Adrenal gland (tissue), 12 donors: ENCODE results near the gene DXO. TPM values are rescaled to one million over a fixed set of nuclear protein-coding genes. Genes with fewer than 3 reads are reported as not detected.

Experiments used
- DNase-seq, 7 donors: peaks; one replicate each; pipeline ENCODE4 v3.0.0-alpha.2; 2019 to 2020
- H3K27ac ChIP-seq, 5 donors: fragments of 200-600 bp; sonication (generic) in 4 of 5; 1 replicate in 3 of 5; 2 replicates in 2 of 5; pipeline versions ENCODE4 v1.5.1 to v1.8.0; 2016 to 2020; ENCODE audit warnings: mild to moderate bottlenecking in 1 of 5
- H3K27me3 ChIP-seq: fragments of 200-600 bp; 2 replicates; pipeline ENCODE4 v1.8.0; 2021
- H3K36me3 ChIP-seq, 2 donors: fragments of 200-600 bp; replicated peaks in 1 of 2; 1 replicate in 1 of 2; 2 replicates in 1 of 2; pipeline versions ENCODE4 v1.5.1 to v1.8.0; 2018 to 2022
- H3K4me1 ChIP-seq, 2 donors: fragments of 200-600 bp; replicated peaks in 1 of 2; 1 replicate in 1 of 2; 2 replicates in 1 of 2; pipeline versions ENCODE4 v1.5.1 to v1.8.0; 2018 to 2021
- H3K4me3 ChIP-seq, 4 donors: fragments of 200-600 bp; sonication (generic) in 3 of 4; one replicate each; pipeline ENCODE4 v1.5.1; 2016 to 2018
- H3K9me3 ChIP-seq, 3 donors: fragments of 200-600 bp; sonication (generic) in 1 of 3; replicated peaks in 1 of 3; 1 replicate in 2 of 3; 2 replicates in 1 of 3; pipeline versions ENCODE4 v1.5.1 to v1.8.0; 2016 to 2021
- CTCF ChIP-seq, 6 experiments: fragments of 450-650 bp in 4 of 6; fragments of 200-600 bp in 2 of 6; sonication (generic) in 1 of 6; IDR thresholded peaks; 1 replicate in 5 of 6; 2 replicates in 1 of 6; pipeline versions ENCODE4 v1.5.1 to v1.8.0; 2016 to 2021; ENCODE audit warnings: antibody characterized with exemption in 6 of 6, mild to moderate bottlenecking in 2 of 6, moderate library complexity in 1 of 6
- POLR2A ChIP-seq, 2 donors: fragments of 450-650 bp; IDR thresholded peaks; one replicate each; pipeline ENCODE4 v1.6.1; 2017; ENCODE audit warnings: antibody characterized with exemption in 2 of 2, mild to moderate bottlenecking in 2 of 2, moderate library complexity in 1 of 2
- WGBS, 4 donors: extraction: QIAGEN DNeasy Blood & Tissue Kit in 2 of 4; methylation state at CpG; one replicate each; pipeline versions ENCODE4 v1.1.5 to v1.1.7; 2013 to 2017; 5-methylcytosine and 5-hydroxymethylcytosine counted together
- intact Hi-C, 2 donors: fragments of 100-400 bp; cut with DNase I; formaldehyde crosslinking; loops; one replicate each; pipeline versions ENCODE4 v1.14.1 to v1.15.0; 2022 to 2023
- polyA plus RNA-seq, 3 donors: library from polyadenylated mRNA; stranded (reverse); fragments of 200-250 nt in 2 of 3; fragments of 350-450 nt in 1 of 3; fragmentation: Illumina TruSeq in 1 of 3; extraction: RNeasy Lipid Tissue Mini Kit (QIAGEN cat#74804) in 1 of 3; gene quantifications; one replicate each; pipeline ENCODE4 v1.2.3, GENCODE V29; 2013 to 2014
- total RNA-seq, 9 donors: library from RNA; depleted of rRNA in 4 of 9; stranded (reverse); fragments of >200 nt in 4 of 9; fragments of 120-200 nt in 1 of 9; fragmentation: NEBNext Ultra II Directional in 1 of 9; extraction: Animal tissue kit (Norgen Biotek cat#: 25700) in 1 of 9; gene quantifications; one replicate each; pipeline versions ENCODE4 v1.1.0 to v1.2.4, GENCODE V29; 2013 to 2023
- donor health status: healthy with polysubstance abuse.
- donor health status: Bipolar disorder and iron deficiency.
- donor health status: DM: yes; HTN: yes; CAD: no.
- donor health status: DM: no; HTN: no; CAD: no.
- donor health status: DM: no; HTN: no; CAD: no.
- donor health status: DM: yes; HTN: yes; CAD: no.

The DXO gene
- total and polyA plus RNA-seq, 12 donors = 19.9 to 102 (median 45.0) TPM

- TF ChIP-seq CTCF (IDR thresholded peaks at IDR 0.05) = no peak
- no peak for TF ChIP-seq POLR2A (IDR thresholded peaks at IDR 0.05)
- DNase-seq = no peak
- peaks cover 12 to 15% of the 10 kb centered on the region in 2 donors for H3K4me1 ChIP-seq
- H3K27ac ChIP-seq = no peak overlapping the region
- intact Hi-C loops = no loop called here
- no peaks in the 10 kb centered on the region for H3K27me3 ChIP-seq
- 77 to 85% (median 80%) methylated on average over 5 of the region's 5 CpGs for WGBS, 4 donors
- peaks cover 0 to 23% of the 10 kb centered on the region in 2 donors for H3K36me3 ChIP-seq
- H3K9me3 ChIP-seq = no peaks in the 10 kb centered on the region
- no peak overlapping the region for H3K4me3 ChIP-seq
These were observed 23.6 kb downstream of the DXO start for GRCh38 chr6:31948306-31948705.

DNA sequence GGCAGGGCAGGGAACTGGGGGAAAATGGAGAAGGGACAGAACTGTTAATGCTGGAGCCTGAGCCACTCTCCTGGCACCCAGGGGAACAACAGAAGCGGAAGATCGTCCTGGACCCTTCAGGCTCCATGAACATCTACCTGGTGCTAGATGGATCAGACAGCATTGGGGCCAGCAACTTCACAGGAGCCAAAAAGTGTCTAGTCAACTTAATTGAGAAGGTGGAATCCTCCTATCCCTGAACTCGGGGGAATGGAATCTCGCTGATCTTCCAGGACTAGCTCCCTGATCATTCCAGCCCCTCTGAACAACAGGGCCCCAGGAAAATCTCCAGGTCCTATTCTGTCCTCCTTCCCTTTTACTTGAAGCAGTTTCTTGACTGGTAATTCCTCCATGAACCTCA is 24.1 kb downstream of the DXO start:
- Histone ChIP-seq H3K4me1 (peaks cover 12 to 15% of the 10 kb centered on the region in 2 donors), H3K4me3 (no peak overlapping the region), H3K9me3 (no peaks in the 10 kb centered on the region), H3K36me3 (peaks cover 0 to 19% of the 10 kb centered on the region in 2 donors), H3K27me3 (no peaks in the 10 kb centered on the region), H3K27ac (no peak overlapping the region)
- no peak for DNase-seq
- no peak for TF ChIP-seq CTCF (IDR thresholded peaks at IDR 0.05)
- no peak for TF ChIP-seq POLR2A (IDR thresholded peaks at IDR 0.05)
- WGBS, 4 donors = 76 to 87% (median 82%) methylated on average over 4 of the region's 4 CpGs
- intact Hi-C loops = no loop called here

GRCh38 chr6:31947070-31947675 is 24.8 kb downstream of the DXO start:
- no peaks in the 10 kb centered on the region for H3K27me3 ChIP-seq
- H3K4me3 ChIP-seq = no peak overlapping the region
- peaks cover 12 to 15% of the 10 kb centered on the region in 2 donors for H3K4me1 ChIP-seq
- WGBS, 4 donors = 75 to 86% (median 84%) methylated on average over 19 to 24 of the region's 24 CpGs
- peaks cover 0 to 12% of the 10 kb centered on the region in 2 donors for H3K36me3 ChIP-seq
- intact Hi-C loops = no loop called here
- TF ChIP-seq CTCF (IDR thresholded peaks at IDR 0.05) = no peak
- TF ChIP-seq POLR2A (IDR thresholded peaks at IDR 0.05) = no peak
- peak overlapping the region in 1 of 5 donors; percentile 94 for H3K27ac ChIP-seq
- no peaks in the 10 kb centered on the region for H3K9me3 ChIP-seq
- DNase-seq = no peak

GRCh38 chr6:31946370-31946885 is 25.5 kb downstream of the DXO start:
- Histone ChIP-seq H3K36me3 (peaks cover 0 to 4% of the 10 kb centered on the region in 2 donors), H3K9me3 (no peaks in the 10 kb centered on the region), H3K27ac (peak overlapping the region in 4 of 5 donors; percentile 58 to 94 (median 88)), H3K4me3 (peak overlapping the region in 1 of 4 donors; percentile 30), H3K4me1 (peaks cover 12 to 15% of the 10 kb centered on the region in 2 donors), H3K27me3 (no peaks in the 10 kb centered on the region)
- intact Hi-C loops = no loop called here
- WGBS, 4 donors = 78 to 88% (median 83%) methylated on average over 11 of the region's 11 CpGs
- no peak for DNase-seq
- TF ChIP-seq CTCF (IDR thresholded peaks at IDR 0.05) (no peak), POLR2A (IDR thresholded peaks at IDR 0.05) (no peak)
